COR-L47 (cell line): ENCODE data around the gene FN3K.

Experiments used
- DNase-seq: peaks from one replicate; lab custom pipeline; 2025; lab: John Stamatoyannopoulos, UW

FN3K gene

DNA sequence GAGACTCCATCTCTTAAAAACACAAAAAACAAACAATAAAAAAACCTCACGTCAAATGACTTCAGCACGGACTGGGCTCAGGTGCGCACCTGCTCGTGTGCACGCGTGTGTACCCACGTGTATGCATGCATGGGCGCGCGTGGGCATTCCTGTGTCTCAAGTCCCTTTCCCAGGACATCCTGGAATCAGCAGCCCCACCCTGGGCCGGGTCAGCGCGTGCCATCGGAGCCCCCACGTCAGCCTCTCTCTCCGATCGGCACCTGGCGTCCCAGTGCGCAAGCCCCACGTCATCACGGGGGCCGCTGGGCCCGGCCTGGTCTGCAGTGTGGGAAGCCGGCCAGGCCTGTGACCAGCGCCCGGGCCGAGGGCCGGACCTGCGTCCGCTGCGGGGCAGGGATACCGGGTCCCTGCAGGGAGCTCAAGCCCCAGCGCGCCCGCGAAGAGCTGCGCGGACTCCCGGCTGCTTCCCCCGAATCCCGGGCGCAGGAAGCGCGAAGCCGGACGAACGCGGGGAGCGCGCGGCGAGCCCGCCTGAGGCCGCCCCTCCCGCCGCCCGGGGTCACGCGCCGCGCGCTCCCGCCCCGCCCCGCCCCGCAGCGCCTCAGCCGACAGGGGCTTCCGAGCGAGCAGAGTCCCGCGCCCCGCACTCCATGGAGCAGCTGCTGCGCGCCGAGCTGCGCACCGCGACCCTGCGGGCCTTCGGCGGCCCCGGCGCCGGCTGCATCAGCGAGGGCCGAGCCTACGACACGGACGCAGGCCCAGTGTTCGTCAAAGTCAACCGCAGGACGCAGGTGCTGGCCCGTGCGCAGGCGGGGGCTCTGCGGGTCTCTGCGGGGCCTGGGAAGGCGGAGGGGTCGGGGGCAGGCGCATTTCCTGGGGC lies at the start of gene FN3K:
Gene FN3K, plus strand, starts transcription at position 629 of the 880 bp plus-strand sequence. Its CDS starts 22 bp downstream, at position 651.
- peak; percentile 59 for DNase-seq

- no peak for DNase-seq
Measured at GRCh38 chr17:82686366-82687324, 48.8 kb upstream of the FN3K start.

DNA sequence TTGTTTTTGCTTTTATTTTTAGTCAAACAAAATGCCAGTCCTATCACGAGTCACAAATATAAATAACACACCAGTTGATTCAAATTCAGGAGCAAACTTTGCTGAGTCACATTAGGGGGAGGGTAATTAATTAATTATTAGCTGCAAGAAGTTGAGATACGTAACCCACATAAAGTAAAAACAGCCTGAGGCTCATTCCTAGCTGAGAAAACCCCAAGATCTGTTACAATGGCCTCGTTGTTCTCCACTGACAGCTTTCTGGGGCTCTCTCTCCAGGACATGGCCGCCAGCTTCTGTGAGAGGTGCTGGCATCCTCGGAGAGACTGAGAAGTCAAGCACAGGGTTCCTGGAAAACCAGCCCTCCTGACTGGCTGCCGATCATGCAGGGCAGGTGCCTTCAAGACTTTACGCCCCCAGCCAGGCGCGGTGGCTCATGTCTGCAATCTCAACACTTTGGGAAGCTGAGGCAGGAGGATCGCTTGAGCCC lies 48.0 kb upstream of the FN3K start:
- no peak for DNase-seq

GRCh38 chr17:82687871-82688270 lies 47.5 kb upstream of the FN3K start:
- DNase-seq, result no peak

GRCh38 chr17:82689077-82689476 lies 46.3 kb upstream of the FN3K start:
- DNase-seq, result no peak

- DNase-seq, result no peak
Measured at GRCh38 chr17:82690786-82691489, 44.5 kb upstream of the FN3K start.

DNA sequence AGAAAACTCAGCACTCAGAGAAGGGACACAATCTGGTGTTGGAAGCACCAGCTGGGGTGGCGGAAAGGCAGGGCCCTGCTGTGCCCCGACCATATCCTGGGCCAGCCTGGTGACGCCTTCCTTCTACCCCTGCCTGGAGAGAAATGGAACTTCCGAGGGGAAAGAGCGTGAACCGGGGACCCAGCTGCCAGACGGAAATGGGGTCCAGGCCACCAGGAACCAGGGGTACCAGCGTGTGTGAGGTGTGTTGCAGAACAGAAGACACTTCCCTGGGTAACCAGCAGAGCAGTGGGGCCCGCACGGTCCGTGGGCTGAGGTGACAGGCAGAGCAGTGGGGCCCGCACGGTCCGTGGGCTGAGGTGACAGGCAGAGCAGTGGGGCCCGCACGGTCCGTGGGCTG lies 43.7 kb upstream of the FN3K start:
- DNase-seq, result no peak

DNA sequence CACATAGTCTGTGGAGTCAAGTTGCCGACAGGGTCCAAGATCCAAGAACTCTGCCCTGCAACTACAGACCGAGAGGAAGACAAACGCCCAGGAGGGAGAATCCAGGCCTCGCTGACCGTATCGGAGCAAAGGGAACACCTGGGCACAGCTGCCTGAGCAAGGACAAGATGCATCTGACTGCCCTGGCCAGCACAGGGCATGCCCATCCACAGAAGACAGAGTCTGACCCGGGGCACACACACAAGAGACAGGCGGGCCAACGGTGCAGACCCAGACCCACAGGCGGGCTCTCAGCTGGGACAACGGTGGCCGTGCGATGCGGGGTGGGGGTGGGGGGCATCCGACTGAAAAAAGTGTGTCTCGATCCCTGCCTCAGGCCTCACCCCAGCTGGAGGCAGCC lies 43.1 kb upstream of the FN3K start:
- no peak for DNase-seq

- no peak for DNase-seq
Measured at GRCh38 chr17:82693168-82693867, 42.1 kb upstream of the FN3K start.

GRCh38 chr17:82694647-82695046 lies 40.8 kb upstream of the FN3K start:
- no peak for DNase-seq

DNA sequence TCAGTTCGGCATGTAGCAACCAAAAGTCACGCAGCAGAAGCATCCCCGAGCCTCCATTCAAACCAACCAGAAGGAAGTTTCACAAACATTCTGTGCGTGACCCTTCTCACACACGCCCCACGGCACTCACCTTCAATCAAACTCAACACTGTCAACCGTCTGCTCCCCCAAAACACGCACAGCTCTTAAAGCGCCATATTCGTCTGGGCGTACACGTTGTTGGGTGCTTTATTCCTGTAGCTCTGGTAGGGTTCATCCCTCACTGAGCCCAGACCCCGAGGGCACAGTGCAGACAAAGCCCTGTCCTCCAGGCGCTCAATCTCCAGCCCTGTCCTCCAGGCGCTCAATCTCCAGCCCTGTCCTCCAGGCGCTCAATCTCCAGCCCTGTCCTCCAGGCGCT lies 39.2 kb upstream of the FN3K start:
- no peak for DNase-seq

DNA sequence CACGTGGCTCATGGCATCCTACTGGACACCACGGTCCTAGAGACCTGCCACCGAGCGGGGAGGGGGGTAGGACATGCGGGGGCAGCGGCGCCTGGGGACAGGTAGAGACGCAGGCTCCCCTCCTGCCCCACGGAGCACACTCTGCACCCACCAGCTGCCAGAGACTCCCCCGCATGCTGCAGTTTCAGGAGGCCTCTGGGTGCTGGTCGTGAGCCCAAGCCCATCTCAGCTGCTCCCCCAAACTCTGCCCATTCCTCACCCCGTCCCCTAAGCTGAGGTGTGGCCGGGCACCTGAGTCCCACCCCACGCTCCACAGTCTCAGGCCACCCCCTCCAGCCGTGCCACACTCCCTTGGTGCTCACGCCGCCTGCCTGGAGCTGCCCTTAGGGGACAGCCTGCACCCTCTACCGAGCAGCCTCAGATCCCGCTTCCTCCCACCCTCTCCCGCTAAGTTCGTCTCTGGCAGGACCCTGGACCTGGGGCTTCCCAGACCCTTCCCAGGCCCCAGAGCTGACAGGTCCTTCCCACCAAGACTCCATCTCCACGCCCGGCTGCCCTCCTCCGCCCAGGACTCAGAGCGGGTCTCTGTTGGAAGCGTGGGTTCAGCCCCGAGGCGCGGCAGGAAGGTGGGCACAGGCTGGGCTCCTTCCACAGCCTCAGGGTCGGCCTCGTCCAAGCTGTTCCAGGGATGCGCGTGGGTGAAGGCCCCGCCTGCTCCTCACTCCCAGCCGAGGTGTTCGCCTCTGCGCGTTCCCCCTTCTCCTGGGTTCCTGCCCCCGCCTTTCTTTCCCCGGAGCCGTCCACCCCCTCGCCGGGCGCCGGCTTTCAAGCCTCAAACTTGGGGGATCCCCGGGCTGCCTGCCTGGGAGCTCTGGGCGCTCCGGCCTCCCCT lies 38.3 kb upstream of the FN3K start:
- no peak for DNase-seq

DNA sequence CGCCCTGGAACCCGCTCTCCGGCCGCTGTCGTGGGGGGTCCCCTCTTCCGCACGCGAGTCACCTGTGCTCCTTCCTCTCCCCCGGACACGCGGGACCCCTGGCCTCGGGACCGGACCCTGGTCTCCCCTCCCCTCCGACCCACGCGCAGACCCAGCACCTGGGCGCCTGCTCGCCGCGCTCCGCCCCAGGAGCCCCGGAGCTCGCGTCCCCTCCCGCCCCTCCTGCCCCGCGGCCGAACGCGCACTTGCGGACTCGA lies 37.7 kb upstream of the FN3K start:
- DNase-seq, result no peak

- peak; percentile 97 for DNase-seq
Measured at GRCh38 chr17:82698065-82698973, 37.1 kb upstream of the FN3K start, which contains the start of gene RAB40B. Gene RAB40B (minus strand): TSS chr17:82698698. CDS start chr17:82698596, 102 bp downstream.

DNA sequence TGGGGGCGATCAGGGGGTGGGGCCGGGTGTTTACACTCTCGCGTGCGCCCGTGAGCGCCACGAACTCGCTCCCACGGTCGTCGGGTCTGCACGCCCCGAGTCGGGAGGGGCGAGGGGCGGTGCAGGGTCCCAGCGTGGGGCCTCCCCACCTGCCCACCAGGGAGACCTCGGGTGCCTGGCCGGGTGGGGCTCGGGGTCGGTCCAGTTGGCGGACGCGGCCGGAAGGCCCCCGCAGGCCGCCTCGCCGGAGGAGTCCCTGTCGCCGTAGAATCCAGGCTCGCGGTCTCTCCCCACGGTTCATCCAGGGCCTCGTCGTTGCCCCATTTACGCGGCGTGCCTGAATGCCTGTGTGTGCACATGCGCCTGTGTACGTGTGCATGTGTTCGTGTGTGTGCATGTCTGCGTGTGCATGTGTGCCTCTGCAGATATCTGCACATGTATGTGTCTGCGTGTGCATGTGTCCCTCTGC lies 36.4 kb upstream of the FN3K start:
- DNase-seq, result no peak

DNA sequence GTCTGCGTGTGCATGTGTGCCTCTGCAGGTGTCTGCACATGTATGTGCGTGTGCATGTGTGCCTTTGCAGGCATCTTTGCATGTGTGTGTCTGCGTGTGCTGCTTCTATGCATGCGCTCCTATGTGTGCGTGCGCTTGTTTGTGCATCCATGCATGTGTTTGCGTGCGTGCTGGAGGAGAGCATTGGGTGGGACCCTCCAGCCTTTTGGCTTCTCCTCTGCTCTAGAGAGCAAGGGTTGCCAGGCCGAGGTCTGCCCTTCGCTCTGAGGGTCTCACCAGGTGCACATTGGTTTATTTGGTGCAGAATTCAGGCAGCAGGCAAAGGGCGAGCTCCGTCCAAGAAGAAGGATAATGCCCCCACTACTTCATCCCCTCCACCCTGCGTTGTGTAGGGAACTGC lies 35.9 kb upstream of the FN3K start:
- no peak for DNase-seq

- no peak for DNase-seq
Measured at GRCh38 chr17:82702231-82702927, 33.0 kb upstream of the FN3K start.

DNA sequence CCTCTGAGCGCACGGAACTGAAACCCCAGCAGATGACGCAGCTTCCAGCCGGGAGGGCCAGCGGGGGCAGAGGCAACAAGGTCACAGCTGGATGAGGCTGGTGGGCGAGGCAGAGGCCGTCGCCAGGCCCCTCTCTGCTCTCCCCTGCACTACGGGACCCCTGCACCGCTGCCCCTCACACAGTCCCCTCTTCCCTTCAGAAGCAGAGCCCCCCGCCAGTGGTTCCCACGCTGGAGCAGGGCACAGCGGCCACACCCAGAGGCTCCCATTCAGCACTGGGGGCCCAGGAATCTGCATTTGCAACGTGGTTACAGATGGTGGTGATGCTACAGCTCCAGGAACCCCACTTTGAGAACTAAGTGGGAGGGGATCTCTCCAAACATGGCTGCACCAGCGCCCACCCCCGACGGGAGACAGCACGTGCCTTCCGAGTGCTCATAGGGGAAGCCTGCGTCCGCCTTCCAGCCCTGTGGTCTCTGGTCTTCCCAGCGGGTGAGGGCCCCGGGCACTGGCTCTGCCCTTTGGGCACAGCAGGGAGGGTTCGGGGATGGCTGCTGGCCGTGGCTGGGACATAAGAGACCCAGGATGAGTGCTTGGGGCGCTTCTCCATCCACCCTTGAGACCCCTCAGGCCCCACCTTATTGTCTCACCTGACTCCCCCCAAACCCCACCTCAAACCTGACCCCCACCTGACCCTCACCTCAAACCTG lies 32.2 kb upstream of the FN3K start:
- DNase-seq, result no peak
